Vagina (tissue), 2 donors: Measurements from ENCODE around the gene C1QTNF3. TPM values are rescaled to one million over a fixed set of nuclear protein-coding genes. Genes with fewer than 3 reads are reported as not detected.

Experiments used
- DNase-seq, 2 donors: peaks; one replicate each; pipeline ENCODE4 v3.0.0-alpha.2; 2017; ENCODE audit errors: extremely low spot score in 2 of 2
- H3K27ac ChIP-seq: fragments of 200-600 bp; sonication (generic); one replicate; pipeline ENCODE4 v1.5.1; 2019
- H3K27me3 ChIP-seq: fragments of 200-600 bp; sonication (generic); one replicate; pipeline ENCODE4 v1.5.1; 2019
- H3K36me3 ChIP-seq, 2 donors: fragments of 200-600 bp; sonication (generic); one replicate each; pipeline ENCODE4 v1.5.1; 2017 to 2019
- H3K4me1 ChIP-seq: fragments of 200-600 bp; sonication (generic); one replicate; pipeline ENCODE4 v1.5.1; 2019
- H3K4me3 ChIP-seq, 2 donors: fragments of 200-600 bp; sonication (generic); 1 replicate in 1 of 2; 2 replicates in 1 of 2; pipeline ENCODE4 v1.5.1; 2016 to 2019
- H3K9me3 ChIP-seq: fragments of 200-600 bp; sonication (generic); one replicate; pipeline ENCODE4 v1.5.1; 2019
- CTCF ChIP-seq, 3 experiments: fragments of 450-650 bp in 2 of 3; fragments of 200-600 bp in 1 of 3; sonication (generic) in 1 of 3; IDR thresholded peaks; one replicate each; pipeline ENCODE4 v1.5.1; 2017 to 2019; ENCODE audit warnings: antibody characterized with exemption in 3 of 3, mild to moderate bottlenecking in 2 of 3, moderate library complexity in 2 of 3
- POLR2A ChIP-seq, 2 donors: fragments of 450-650 bp; IDR thresholded peaks; one replicate each; pipeline ENCODE4 v1.6.1; 2017; ENCODE audit warnings: antibody characterized with exemption in 2 of 2, mild to moderate bottlenecking in 2 of 2, moderate library complexity in 2 of 2
- POLR2AphosphoS5 ChIP-seq, 2 donors: sonication (generic); formaldehyde crosslinking; IDR thresholded peaks; one replicate each; pipeline ENCODE4 v1.9.0; 2017; ENCODE audit warnings: antibody characterized with exemption in 2 of 2, mild to moderate bottlenecking in 2 of 2, low read depth in 1 of 2; ENCODE audit not compliant: insufficient read depth in 1 of 2
- intact Hi-C: fragments of 100-400 bp; cut with DNase I; formaldehyde crosslinking; loops from one replicate; pipeline ENCODE4 v1.15.1; 2023
- total RNA-seq: library from RNA; depleted of rRNA; stranded (reverse); fragments of >200 nt; gene quantifications from one replicate; pipeline ENCODE4 v1.2.3, GENCODE V29; 2016

Gene C1QTNF3
- total RNA-seq, 1 donor from 2014 or later = 7.1 TPM

GRCh38 chr5:34038838-34039237 lies 4.2 kb downstream of the C1QTNF3 start:
- Histone ChIP-seq H3K9me3 (no peaks in the 10 kb centered on the region), H3K27ac (no peak overlapping the region), H3K4me3 (no peak overlapping the region), H3K4me1 (peaks cover 18% of the 10 kb centered on the region), H3K36me3 (peaks cover 0 to 13% of the 10 kb centered on the region in 2 donors), H3K27me3 (no peaks in the 10 kb centered on the region)
- no peak for TF ChIP-seq POLR2A (IDR thresholded peaks at IDR 0.05)
- TF ChIP-seq CTCF (IDR thresholded peaks at IDR 0.05) = no peak
- TF ChIP-seq POLR2AphosphoS5 (IDR thresholded peaks at IDR 0.05; ENCODE audit: insufficient read depth in 1 of 2, low read depth in 1 of 2) = no peak
- intact Hi-C loops = loop anchor here (5.0 kb wide), 1 partner anchor 452 kb away; no protein-coding TSS in a partner anchor
- no peak for DNase-seq

GRCh38 chr5:34038390-34038789 lies 4.6 kb downstream of the C1QTNF3 start:
- peaks cover 0 to 13% of the 10 kb centered on the region in 2 donors for H3K36me3 ChIP-seq
- H3K9me3 ChIP-seq = no peaks in the 10 kb centered on the region
- no peak overlapping the region for H3K27ac ChIP-seq
- DNase-seq = no peak
- H3K4me1 ChIP-seq = peaks cover 14% of the 10 kb centered on the region
- intact Hi-C loops = loop anchor here (5.0 kb wide), 1 partner anchor 451 kb away; no protein-coding TSS in a partner anchor
- no peaks in the 10 kb centered on the region for H3K27me3 ChIP-seq
- no peak overlapping the region for H3K4me3 ChIP-seq
- no peak for TF ChIP-seq CTCF (IDR thresholded peaks at IDR 0.05)
- TF ChIP-seq POLR2A (IDR thresholded peaks at IDR 0.05) = no peak
- TF ChIP-seq POLR2AphosphoS5 (IDR thresholded peaks at IDR 0.05; ENCODE audit: insufficient read depth in 1 of 2, low read depth in 1 of 2) = no peak

GRCh38 chr5:34037726-34038125 lies 5.3 kb downstream of the C1QTNF3 start:
- peaks cover 0 to 13% of the 10 kb centered on the region in 2 donors for H3K36me3 ChIP-seq
- no peak overlapping the region for H3K27ac ChIP-seq
- intact Hi-C loops = loop anchor here (5.0 kb wide), 1 partner anchor 450 kb away; no protein-coding TSS in a partner anchor
- DNase-seq = no peak
- TF ChIP-seq POLR2A (IDR thresholded peaks at IDR 0.05) (no peak), POLR2AphosphoS5 (IDR thresholded peaks at IDR 0.05; ENCODE audit: insufficient read depth in 1 of 2, low read depth in 1 of 2) (no peak), CTCF (IDR thresholded peaks at IDR 0.05) (no peak)
- peaks cover 8% of the 10 kb centered on the region for H3K4me1 ChIP-seq
- H3K9me3 ChIP-seq = no peaks in the 10 kb centered on the region
- no peak overlapping the region for H3K4me3 ChIP-seq
- no peaks in the 10 kb centered on the region for H3K27me3 ChIP-seq

- H3K4me3 ChIP-seq = no peak overlapping the region
- no peaks in the 10 kb centered on the region for H3K27me3 ChIP-seq
- no peak for DNase-seq
- intact Hi-C loops = loop anchor here (5.0 kb wide), 1 partner anchor 448 kb away; no protein-coding TSS in a partner anchor
- no peaks in the 10 kb centered on the region for H3K9me3 ChIP-seq
- H3K4me1 ChIP-seq = no peaks in the 10 kb centered on the region
- no peak overlapping the region for H3K27ac ChIP-seq
- peaks cover 0 to 13% of the 10 kb centered on the region in 2 donors for H3K36me3 ChIP-seq
- TF ChIP-seq CTCF (IDR thresholded peaks at IDR 0.05) (no peak), POLR2AphosphoS5 (IDR thresholded peaks at IDR 0.05; ENCODE audit: insufficient read depth in 1 of 2, low read depth in 1 of 2) (no peak), POLR2A (IDR thresholded peaks at IDR 0.05) (no peak)
Measured at GRCh38 chr5:34035756-34036155, 7.3 kb downstream of the C1QTNF3 start.

- DNase-seq = no peak
- H3K27ac ChIP-seq = no peak overlapping the region
- H3K36me3 ChIP-seq = peaks cover 0 to 13% of the 10 kb centered on the region in 2 donors
- H3K4me3 ChIP-seq = no peak overlapping the region
- no peaks in the 10 kb centered on the region for H3K27me3 ChIP-seq
- TF ChIP-seq POLR2A (IDR thresholded peaks at IDR 0.05) = no peak
- TF ChIP-seq CTCF (IDR thresholded peaks at IDR 0.05) = no peak
- TF ChIP-seq POLR2AphosphoS5 (IDR thresholded peaks at IDR 0.05; ENCODE audit: insufficient read depth in 1 of 2, low read depth in 1 of 2) = no peak
- intact Hi-C loops = loop anchor here (5.0 kb wide), 1 partner anchor 447 kb away; no protein-coding TSS in a partner anchor
- H3K4me1 ChIP-seq = peaks cover 6% of the 10 kb centered on the region
- no peaks in the 10 kb centered on the region for H3K9me3 ChIP-seq
Measured at GRCh38 chr5:34034534-34035327, 8.3 kb downstream of the C1QTNF3 start.
